HepG2 (cell line): Measurements from ENCODE around the gene PARN. TPM values are rescaled to one million over a fixed set of nuclear protein-coding genes. Genes with fewer than 3 reads are reported as not detected.

Source experiments
- CHCHD3 ChIP-seq: sonication (generic); formaldehyde crosslinking; IDR thresholded peaks from 2 replicates; pipeline ENCODE4 v1.8.0; 2022; ENCODE audit warnings: mild to moderate bottlenecking, missing genetic modification reagents, moderate library complexity
- ELF1 ChIP-seq: sonication (generic); formaldehyde crosslinking; IDR thresholded peaks from 2 replicates; pipeline ENCODE4 v1.4.0; 2020; ENCODE audit warnings: missing genetic modification reagents
- ELF3 ChIP-seq: IDR thresholded peaks from 2 replicates; pipeline ENCODE4 v1.6.1; 2016; ENCODE audit warnings: missing genetic modification reagents, missing compliant biosample characterization
- ETV5 ChIP-seq: IDR thresholded peaks from 2 replicates; pipeline ENCODE4 v1.6.1; 2018; ENCODE audit warnings: missing biosample characterization, missing genetic modification reagents, inconsistent platforms, borderline replicate concordance
- FOXA3 ChIP-seq: IDR thresholded peaks from 2 replicates; pipeline ENCODE4 v1.6.1; 2016; ENCODE audit warnings: missing genetic modification reagents, missing compliant biosample characterization
- FOXK2 ChIP-seq: fragments of 450-650 bp; IDR thresholded peaks from 2 replicates; pipeline ENCODE4 v1.6.1; 2016
- HDAC2 ChIP-seq: sonication (generic); formaldehyde crosslinking; IDR thresholded peaks from 2 replicates; pipeline ENCODE4 v1.4.0; 2020; ENCODE audit warnings: missing genetic modification reagents
- JARID2 ChIP-seq: sonication (generic); formaldehyde crosslinking; IDR thresholded peaks from 2 replicates; pipeline ENCODE4 v1.8.1; 2023; ENCODE audit warnings: missing genetic modification reagents, inconsistent platforms; ENCODE audit not compliant: insufficient replicate concordance
- KAT2B ChIP-seq: fragments of 150-350 bp; IDR thresholded peaks from 2 replicates; pipeline ENCODE4 v1.6.1; 2014; ENCODE audit warnings: low read depth, low read length, borderline replicate concordance
- KLF6 ChIP-seq: IDR thresholded peaks from 2 replicates; pipeline ENCODE4 v1.8.0; 2016; ENCODE audit warnings: missing biosample characterization, missing genetic modification reagents
- KMT2B ChIP-seq: IDR thresholded peaks from 2 replicates; pipeline ENCODE4 v1.6.1; 2016; ENCODE audit warnings: missing genetic modification reagents, missing compliant biosample characterization
- MAFF ChIP-seq: IDR thresholded peaks from 2 replicates; pipeline ENCODE4 v1.6.1; 2011; ENCODE audit warnings: low read depth, low read length, improper control_type of control experiment
- MYNN ChIP-seq: sonication (generic); formaldehyde crosslinking; IDR thresholded peaks from 2 replicates; pipeline ENCODE4 v1.4.0; 2020; ENCODE audit warnings: mild to moderate bottlenecking, low read depth, missing genetic modification reagents
- NFE2L2 ChIP-seq: fragments of 150-350 bp; IDR thresholded peaks from 2 replicates; pipeline ENCODE4 v1.6.1; 2014; ENCODE audit warnings: low read length
- NR2F6 ChIP-seq, 2 experiments: IDR thresholded peaks; 2 replicates each; pipeline ENCODE4 v1.6.1; 2016; ENCODE audit warnings: antibody characterized with exemption in 1 of 2, mild to moderate bottlenecking in 1 of 2
- POGZ ChIP-seq: sonication (generic); formaldehyde crosslinking; IDR thresholded peaks from 2 replicates; pipeline ENCODE4 v1.4.0; 2020; ENCODE audit warnings: mild to moderate bottlenecking, missing genetic modification reagents
- RFXANK ChIP-seq: IDR thresholded peaks from 2 replicates; pipeline ENCODE4 v1.6.1; 2016
- SMYD3 ChIP-seq: sonication (generic); formaldehyde crosslinking; IDR thresholded peaks from 2 replicates; pipeline ENCODE4 v1.8.1; 2023; ENCODE audit warnings: mild to moderate bottlenecking, missing genetic modification reagents
- SNAPC2 ChIP-seq: sonication (generic); formaldehyde crosslinking; IDR thresholded peaks from 2 replicates; pipeline ENCODE4 v1.8.1; 2022; ENCODE audit warnings: mild to moderate bottlenecking, missing genetic modification reagents
- TBX3 ChIP-seq: fragments of 450-650 bp; IDR thresholded peaks from 2 replicates; pipeline ENCODE4 v1.6.1; 2017; ENCODE audit warnings: antibody characterized with exemption, mild to moderate bottlenecking, inconsistent platforms, borderline replicate concordance
- THAP11 ChIP-seq: IDR thresholded peaks from 2 replicates; pipeline ENCODE4 v1.6.1; 2016; ENCODE audit warnings: missing biosample characterization, missing genetic modification reagents
- ZNF124 ChIP-seq: sonication (generic); formaldehyde crosslinking; IDR thresholded peaks from 2 replicates; pipeline ENCODE4 v1.4.0; 2020; ENCODE audit warnings: missing genetic modification reagents
- ZNF556 ChIP-seq: sonication (generic); formaldehyde crosslinking; IDR thresholded peaks from 2 replicates; pipeline ENCODE4 v1.4.0; 2020; ENCODE audit warnings: mild to moderate bottlenecking, missing genetic modification reagents, borderline replicate concordance
- polyA plus RNA-seq, 8 experiments: library from polyadenylated mRNA; depleted of rRNA in 3 of 8; stranded (reverse) in 7 of 8; unstranded in 1 of 8; fragments of >200 nt; fragmentation: Illumina TruSeq in 4 of 8; extraction: Trizol in 4 of 8; gene quantifications; 2 replicates each; pipeline versions ENCODE4 v1.2.1 to v1.2.3, GENCODE V29; 2011 to 2016; ENCODE audit warnings: low read depth in 4 of 8, missing spikeins in 1 of 8, mixed read lengths in 1 of 8; ENCODE audit not compliant: insufficient read depth in 1 of 8
- total RNA-seq, 5 experiments: library from RNA; depleted of rRNA; stranded (reverse); fragments of >200 nt; fragmentation: Illumina TruSeq; extraction: Trizol; gene quantifications; 2 replicates each; pipeline ENCODE4 v1.2.3, GENCODE V29; 2016; ENCODE audit warnings: low read depth in 1 of 5
- TF ChIP-seq, protein P1 (sequence below): sonication (generic); formaldehyde crosslinking; IDR thresholded peaks from 2 replicates; pipeline ENCODE4 v1.4.0; 2020; ENCODE audit warnings: low read depth, mild to moderate bottlenecking, missing genetic modification reagents
- TF ChIP-seq, protein P2 (sequence below): sonication (generic); formaldehyde crosslinking; IDR thresholded peaks from 2 replicates; pipeline ENCODE4 v1.4.0; 2020; ENCODE audit warnings: missing genetic modification reagents, low read depth, mild to moderate bottlenecking, borderline replicate concordance
- TF ChIP-seq, protein P3 (sequence below): sonication (generic); formaldehyde crosslinking; IDR thresholded peaks from 2 replicates; pipeline ENCODE4 v1.4.0; 2020; ENCODE audit warnings: low read depth, mild to moderate bottlenecking, missing genetic modification reagents

Gene PARN
- total and polyA plus RNA-seq, 2 of the 13 experiments (the other 11 are each of a cell fraction or from before 2014, with no cell fraction given), result 13.3 to 47.6 TPM

DNA sequence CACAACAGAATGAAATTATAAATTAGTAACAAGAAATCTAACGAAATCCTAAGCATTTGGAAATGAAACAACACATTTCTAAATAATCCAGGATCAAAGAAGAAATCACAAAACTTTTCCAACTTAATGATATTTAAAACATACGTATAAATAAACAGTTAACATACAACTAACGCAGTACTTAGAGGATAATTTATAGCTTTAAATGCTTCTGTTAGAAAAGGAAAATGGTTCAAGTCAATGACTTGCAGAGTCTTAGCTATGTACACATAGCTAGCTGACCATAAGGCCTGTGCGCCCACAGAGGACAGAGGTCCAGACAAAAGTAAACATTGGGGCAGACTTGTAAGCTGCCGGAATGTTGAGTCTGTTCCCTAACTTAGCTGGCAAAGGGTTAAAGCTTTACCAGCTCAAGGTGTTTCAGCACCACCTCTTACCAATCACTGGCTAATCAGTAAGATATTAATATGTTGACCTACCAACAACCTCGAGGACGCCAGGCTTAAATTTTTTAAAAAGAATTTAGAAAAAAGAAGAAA lies 84.6 kb downstream of the PARN start (continued):
- no peak for TF ChIP-seq KAT2B
- peak; percentile 73 for TF ChIP-seq FOXK2
- peak; percentile 79 for TF ChIP-seq THAP11
- peak; percentile 82 for TF ChIP-seq JARID2 (CRISPR knock-in tag)
- peak; percentile 93 for TF ChIP-seq POGZ (CRISPR knock-in tag)
- TF ChIP-seq, protein P1, sequence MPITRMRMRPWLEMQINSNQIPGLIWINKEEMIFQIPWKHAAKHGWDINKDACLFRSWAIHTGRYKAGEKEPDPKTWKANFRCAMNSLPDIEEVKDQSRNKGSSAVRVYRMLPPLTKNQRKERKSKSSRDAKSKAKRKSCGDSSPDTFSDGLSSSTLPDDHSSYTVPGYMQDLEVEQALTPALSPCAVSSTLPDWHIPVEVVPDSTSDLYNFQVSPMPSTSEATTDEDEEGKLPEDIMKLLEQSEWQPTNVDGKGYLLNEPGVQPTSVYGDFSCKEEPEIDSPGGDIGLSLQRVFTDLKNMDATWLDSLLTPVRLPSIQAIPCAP (CRISPR knock-in tag), result 0 out of 2 replicates have a peak, but pooled peaks have one; percentile 41
- TF ChIP-seq SMYD3 (CRISPR knock-in tag), result 0 out of 2 replicates have a peak, but pooled peaks have one; percentile 84
- TF ChIP-seq TBX3, result peak; percentile 93
- peak; percentile 85 for TF ChIP-seq ELF3
- no peak for TF ChIP-seq SNAPC2 (CRISPR knock-in tag)
- TF ChIP-seq, protein P2, sequence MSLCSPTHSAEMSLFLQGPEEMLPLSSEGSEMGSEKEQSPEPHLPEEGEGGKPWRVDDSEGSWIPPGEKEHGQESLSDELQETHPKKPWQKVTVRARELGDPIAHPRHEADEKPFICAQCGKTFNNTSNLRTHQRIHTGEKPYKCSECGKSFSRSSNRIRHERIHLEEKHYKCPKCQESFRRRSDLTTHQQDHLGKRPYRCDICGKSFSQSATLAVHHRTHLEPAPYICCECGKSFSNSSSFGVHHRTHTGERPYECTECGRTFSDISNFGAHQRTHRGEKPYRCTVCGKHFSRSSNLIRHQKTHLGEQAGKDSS (CRISPR knock-in tag), result peak; percentile 66; the same call in 1 of the 2 replicates
- no peak for TF ChIP-seq CHCHD3 (CRISPR knock-in tag)
- 0 out of 2 replicates have a peak, but pooled peaks have one; percentile 11 for TF ChIP-seq KLF6
- no peak for TF ChIP-seq MAFF
- TF ChIP-seq ZNF556, result peak; percentile 82
- peak; percentile 100 for TF ChIP-seq FOXA3
- TF ChIP-seq, protein P3, sequence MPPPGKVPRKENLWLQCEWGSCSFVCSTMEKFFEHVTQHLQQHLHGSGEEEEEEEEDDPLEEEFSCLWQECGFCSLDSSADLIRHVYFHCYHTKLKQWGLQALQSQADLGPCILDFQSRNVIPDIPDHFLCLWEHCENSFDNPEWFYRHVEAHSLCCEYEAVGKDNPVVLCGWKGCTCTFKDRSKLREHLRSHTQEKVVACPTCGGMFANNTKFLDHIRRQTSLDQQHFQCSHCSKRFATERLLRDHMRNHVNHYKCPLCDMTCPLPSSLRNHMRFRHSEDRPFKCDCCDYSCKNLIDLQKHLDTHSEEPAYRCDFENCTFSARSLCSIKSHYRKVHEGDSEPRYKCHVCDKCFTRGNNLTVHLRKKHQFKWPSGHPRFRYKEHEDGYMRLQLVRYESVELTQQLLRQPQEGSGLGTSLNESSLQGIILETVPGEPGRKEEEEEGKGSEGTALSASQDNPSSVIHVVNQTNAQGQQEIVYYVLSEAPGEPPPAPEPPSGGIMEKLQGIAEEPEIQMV (CRISPR knock-in tag), result peak; percentile 72; the same call in 1 of the 2 replicates
- TF ChIP-seq ETV5 (CRISPR knock-in tag), result peak; percentile 76; the same call in 1 of the 2 replicates
- no peak for TF ChIP-seq MYNN (CRISPR knock-in tag)
- peak; percentile 93 for TF ChIP-seq NR2F6 (IDR thresholded peaks at IDR 0.05)
- peak; percentile 95 for TF ChIP-seq NR2F6 (CRISPR knock-in tag; IDR thresholded peaks at IDR 0.05)
- peak; percentile 78; the same call in 1 of the 2 replicates for TF ChIP-seq NFE2L2
- TF ChIP-seq ZNF124 (CRISPR knock-in tag), result peak; percentile 82
- TF ChIP-seq HDAC2, result peak; percentile 100
- peak; percentile 81 for TF ChIP-seq KMT2B (CRISPR knock-in tag)
- TF ChIP-seq ELF1 (CRISPR knock-in tag), result 0 out of 2 replicates have a peak, but pooled peaks have one; percentile 10
- TF ChIP-seq RFXANK, result peak; percentile 91; the same call in 1 of the 2 replicates
